GM12864 (cell line): Measurements from ENCODE around the gene P2RY12.

Experiments used
- DNase-seq: peaks from one replicate; pipeline ENCODE4 v3.0.0-alpha.2; 2011; ENCODE audit warnings: low read depth
- H3K4me3 ChIP-seq: 2 replicates; pipeline ENCODE4 v1.5.1; 2011; ENCODE audit warnings: mild to moderate bottlenecking, low read depth, low read length, control low read depth
- TF ChIP-seq, protein P1 (sequence below): IDR thresholded peaks from 2 replicates; pipeline ENCODE4 v1.5.1; 2011; ENCODE audit warnings: low read depth, mild to moderate bottlenecking, moderate library complexity, low read length, control low read depth, inconsistent platforms; ENCODE audit errors: missing control alignments

The P2RY12 gene

DNA sequence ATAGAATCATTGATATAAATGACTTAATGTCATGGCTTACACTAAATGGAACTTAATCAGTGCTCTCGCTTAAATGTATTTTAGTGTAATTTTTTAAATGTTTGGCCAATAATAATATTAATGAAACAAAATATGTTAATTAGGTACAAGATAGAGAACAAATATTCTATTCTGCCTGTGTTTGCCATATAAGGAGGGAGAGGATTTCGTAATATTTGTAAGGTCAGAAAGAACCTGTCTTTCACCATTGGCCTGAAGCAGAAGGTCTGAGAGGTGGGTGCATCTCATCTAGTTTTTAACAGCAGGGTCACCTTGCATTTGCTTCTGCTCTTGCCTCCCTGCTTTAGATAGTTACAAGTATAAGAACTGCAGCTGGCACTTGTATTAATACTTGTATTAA lies 70.4 kb downstream of the P2RY12 start:
- TF ChIP-seq, protein P1, sequence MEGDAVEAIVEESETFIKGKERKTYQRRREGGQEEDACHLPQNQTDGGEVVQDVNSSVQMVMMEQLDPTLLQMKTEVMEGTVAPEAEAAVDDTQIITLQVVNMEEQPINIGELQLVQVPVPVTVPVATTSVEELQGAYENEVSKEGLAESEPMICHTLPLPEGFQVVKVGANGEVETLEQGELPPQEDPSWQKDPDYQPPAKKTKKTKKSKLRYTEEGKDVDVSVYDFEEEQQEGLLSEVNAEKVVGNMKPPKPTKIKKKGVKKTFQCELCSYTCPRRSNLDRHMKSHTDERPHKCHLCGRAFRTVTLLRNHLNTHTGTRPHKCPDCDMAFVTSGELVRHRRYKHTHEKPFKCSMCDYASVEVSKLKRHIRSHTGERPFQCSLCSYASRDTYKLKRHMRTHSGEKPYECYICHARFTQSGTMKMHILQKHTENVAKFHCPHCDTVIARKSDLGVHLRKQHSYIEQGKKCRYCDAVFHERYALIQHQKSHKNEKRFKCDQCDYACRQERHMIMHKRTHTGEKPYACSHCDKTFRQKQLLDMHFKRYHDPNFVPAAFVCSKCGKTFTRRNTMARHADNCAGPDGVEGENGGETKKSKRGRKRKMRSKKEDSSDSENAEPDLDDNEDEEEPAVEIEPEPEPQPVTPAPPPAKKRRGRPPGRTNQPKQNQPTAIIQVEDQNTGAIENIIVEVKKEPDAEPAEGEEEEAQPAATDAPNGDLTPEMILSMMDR: no peak
- no peak for DNase-seq
- no peak overlapping the region for H3K4me3 ChIP-seq

GRCh38 chr3:151312972-151313371 lies 71.6 kb downstream of the P2RY12 start:
- no peak overlapping the region for H3K4me3 ChIP-seq
- no peak for DNase-seq
- TF ChIP-seq, protein P1: no peak

GRCh38 chr3:151309566-151309965 lies 75.0 kb downstream of the P2RY12 start:
- DNase-seq: no peak
- no peak overlapping the region for H3K4me3 ChIP-seq
- TF ChIP-seq, protein P1: no peak

- H3K4me3 ChIP-seq: no peak overlapping the region
- no peak for DNase-seq
- TF ChIP-seq, protein P1: no peak
Observed at GRCh38 chr3:151307583-151308488, 76.7 kb downstream of the P2RY12 start.

- DNase-seq: no peak
- H3K4me3 ChIP-seq: no peak overlapping the region
- TF ChIP-seq, protein P1: no peak
Observed at GRCh38 chr3:151307131-151307530, 77.4 kb downstream of the P2RY12 start.

- no peak overlapping the region for H3K4me3 ChIP-seq
- DNase-seq: no peak
- TF ChIP-seq, protein P1: no peak
Observed at GRCh38 chr3:151306168-151306810, 78.3 kb downstream of the P2RY12 start.
